HepG2 (cell line): ENCODE measurements around the gene LTB4R. TPM values are rescaled to one million over a fixed set of nuclear protein-coding genes. Genes with fewer than 3 reads are reported as not detected.

ENCODE experiments used
- HNRNPK ChIP-seq: fragments of 200-400 bp; formaldehyde crosslinking; IDR thresholded peaks from 2 replicates; pipeline ENCODE4 v1.6.1; 2018; ENCODE audit warnings: low read length, low read depth, moderate library complexity, mild to moderate bottlenecking; ENCODE audit not compliant: poor library complexity, severe bottlenecking
- MYNN ChIP-seq: sonication (generic); formaldehyde crosslinking; IDR thresholded peaks from 2 replicates; pipeline ENCODE4 v1.4.0; 2020; ENCODE audit warnings: mild to moderate bottlenecking, low read depth, missing genetic modification reagents
- ONECUT2 ChIP-seq: sonication (generic); formaldehyde crosslinking; IDR thresholded peaks from 2 replicates; pipeline ENCODE4 v1.4.0; 2020; ENCODE audit warnings: missing genetic modification reagents
- SIX4 ChIP-seq: sonication (generic); formaldehyde crosslinking; IDR thresholded peaks from 2 replicates; pipeline ENCODE4 v1.4.0; 2020; ENCODE audit warnings: missing genetic modification reagents
- ZNF557 ChIP-seq: sonication (generic); formaldehyde crosslinking; IDR thresholded peaks from 2 replicates; pipeline ENCODE4 v1.4.0; 2020; ENCODE audit warnings: missing genetic modification reagents
- ZNF570 ChIP-seq: sonication (generic); formaldehyde crosslinking; IDR thresholded peaks from 2 replicates; pipeline ENCODE4 v1.4.0; 2020; ENCODE audit warnings: mild to moderate bottlenecking, missing genetic modification reagents, borderline replicate concordance
- ZNF678 ChIP-seq: sonication (generic); formaldehyde crosslinking; IDR thresholded peaks from 2 replicates; pipeline ENCODE4 v1.4.0; 2020; ENCODE audit warnings: mild to moderate bottlenecking, missing genetic modification reagents
- ZNF883 ChIP-seq: sonication (generic); formaldehyde crosslinking; IDR thresholded peaks from 2 replicates; pipeline ENCODE4 v1.5.1; 2020; ENCODE audit warnings: mild to moderate bottlenecking, missing genetic modification reagents; ENCODE audit errors: not compliant biosample characterization
- ZNF891 ChIP-seq: sonication (generic); formaldehyde crosslinking; IDR thresholded peaks from 2 replicates; pipeline ENCODE4 v1.5.0; 2020; ENCODE audit warnings: mild to moderate bottlenecking, missing genetic modification reagents
- polyA plus RNA-seq, 8 experiments: library from polyadenylated mRNA; depleted of rRNA in 3 of 8; stranded (reverse) in 7 of 8; unstranded in 1 of 8; fragments of >200 nt; fragmentation: Illumina TruSeq in 4 of 8; extraction: Trizol in 4 of 8; gene quantifications; 2 replicates each; pipeline versions ENCODE4 v1.2.1 to v1.2.3, GENCODE V29; 2011 to 2016; ENCODE audit warnings: low read depth in 4 of 8, missing spikeins in 1 of 8, mixed read lengths in 1 of 8; ENCODE audit not compliant: insufficient read depth in 1 of 8
- total RNA-seq, 5 experiments: library from RNA; depleted of rRNA; stranded (reverse); fragments of >200 nt; fragmentation: Illumina TruSeq; extraction: Trizol; gene quantifications; 2 replicates each; pipeline ENCODE4 v1.2.3, GENCODE V29; 2016; ENCODE audit warnings: low read depth in 1 of 5
- TF ChIP-seq, protein P1 (sequence below): sonication (generic); formaldehyde crosslinking; IDR thresholded peaks from 2 replicates; pipeline ENCODE4 v1.8.0; 2022; ENCODE audit warnings: mild to moderate bottlenecking, missing genetic modification reagents; ENCODE audit not compliant: insufficient replicate concordance
- TF ChIP-seq, protein P2 (sequence below): IDR thresholded peaks from 2 replicates; pipeline ENCODE4 v1.4.0; 2020; ENCODE audit warnings: mild to moderate bottlenecking, missing genetic modification reagents
- TF ChIP-seq, protein P3 (sequence below): sonication (generic); formaldehyde crosslinking; IDR thresholded peaks from 2 replicates; pipeline ENCODE4 v1.5.0; 2020; ENCODE audit warnings: mild to moderate bottlenecking, missing genetic modification reagents, borderline replicate concordance
- TF ChIP-seq, protein P4 (sequence below): sonication (generic); formaldehyde crosslinking; IDR thresholded peaks from 2 replicates; pipeline ENCODE4 v1.4.0; 2020; ENCODE audit warnings: missing genetic modification reagents

LTB4R gene
- total and polyA plus RNA-seq, 2 of the 13 experiments (the other 11 are each of a cell fraction or from before 2014, with no cell fraction given) = 3.2 to 8.2 TPM

DNA sequence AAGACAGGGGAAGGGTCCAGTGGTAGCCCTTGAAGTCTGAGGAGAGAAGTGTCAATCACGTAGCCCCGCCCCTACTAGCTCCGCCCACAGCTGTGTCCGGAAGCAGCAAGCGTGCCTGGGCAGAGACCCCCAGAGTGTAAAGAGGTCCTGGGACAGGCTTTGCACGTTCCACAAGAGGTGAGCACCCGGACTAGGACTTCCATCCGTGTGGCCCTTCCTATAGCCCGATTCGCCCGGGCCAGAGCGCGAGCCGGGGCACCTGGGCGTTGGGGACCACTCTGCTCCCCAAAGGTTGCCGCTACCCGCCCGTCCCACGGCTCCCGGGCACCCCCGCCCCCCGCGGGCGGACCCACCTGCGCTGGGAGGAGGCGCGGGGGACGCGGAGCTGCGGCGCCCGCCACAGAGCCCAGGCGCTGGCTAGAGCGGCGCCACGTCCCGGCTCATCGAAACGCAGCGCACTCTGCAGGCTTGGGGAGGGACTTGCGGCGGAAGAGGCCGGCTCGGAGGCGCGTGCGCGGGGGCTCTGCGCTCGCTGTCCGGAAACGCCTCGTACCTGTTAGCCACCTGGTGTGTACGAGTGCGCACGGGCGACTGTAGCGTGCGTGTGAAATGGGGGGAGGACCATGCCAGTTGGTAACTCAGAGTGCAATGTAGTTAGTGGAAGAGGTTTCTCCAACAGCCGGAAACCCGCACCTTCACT lies 40.0 kb upstream of the LTB4R start, which contains the start of gene RABGGTA (continued):
- TF ChIP-seq, protein P1, sequence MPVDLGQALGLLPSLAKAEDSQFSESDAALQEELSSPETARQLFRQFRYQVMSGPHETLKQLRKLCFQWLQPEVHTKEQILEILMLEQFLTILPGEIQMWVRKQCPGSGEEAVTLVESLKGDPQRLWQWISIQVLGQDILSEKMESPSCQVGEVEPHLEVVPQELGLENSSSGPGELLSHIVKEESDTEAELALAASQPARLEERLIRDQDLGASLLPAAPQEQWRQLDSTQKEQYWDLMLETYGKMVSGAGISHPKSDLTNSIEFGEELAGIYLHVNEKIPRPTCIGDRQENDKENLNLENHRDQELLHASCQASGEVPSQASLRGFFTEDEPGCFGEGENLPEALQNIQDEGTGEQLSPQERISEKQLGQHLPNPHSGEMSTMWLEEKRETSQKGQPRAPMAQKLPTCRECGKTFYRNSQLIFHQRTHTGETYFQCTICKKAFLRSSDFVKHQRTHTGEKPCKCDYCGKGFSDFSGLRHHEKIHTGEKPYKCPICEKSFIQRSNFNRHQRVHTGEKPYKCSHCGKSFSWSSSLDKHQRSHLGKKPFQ (CRISPR knock-in tag) = peak; percentile 97
- TF ChIP-seq SIX4 (CRISPR knock-in tag) (peak; percentile 53; the same call in 1 of the 2 replicates), ONECUT2 (CRISPR knock-in tag) (peak; percentile 75), ZNF557 (CRISPR knock-in tag) (peak; percentile 99), ZNF883 (peak; percentile 96), ZNF678 (CRISPR knock-in tag) (peak; percentile 94; the same call in 1 of the 2 replicates), ZNF891 (peak; percentile 98), ZNF570 (CRISPR knock-in tag) (peak; percentile 88; the same call in 1 of the 2 replicates), HNRNPK (peak; percentile 99), MYNN (CRISPR knock-in tag) (peak; percentile 87)
- TF ChIP-seq, protein P2, sequence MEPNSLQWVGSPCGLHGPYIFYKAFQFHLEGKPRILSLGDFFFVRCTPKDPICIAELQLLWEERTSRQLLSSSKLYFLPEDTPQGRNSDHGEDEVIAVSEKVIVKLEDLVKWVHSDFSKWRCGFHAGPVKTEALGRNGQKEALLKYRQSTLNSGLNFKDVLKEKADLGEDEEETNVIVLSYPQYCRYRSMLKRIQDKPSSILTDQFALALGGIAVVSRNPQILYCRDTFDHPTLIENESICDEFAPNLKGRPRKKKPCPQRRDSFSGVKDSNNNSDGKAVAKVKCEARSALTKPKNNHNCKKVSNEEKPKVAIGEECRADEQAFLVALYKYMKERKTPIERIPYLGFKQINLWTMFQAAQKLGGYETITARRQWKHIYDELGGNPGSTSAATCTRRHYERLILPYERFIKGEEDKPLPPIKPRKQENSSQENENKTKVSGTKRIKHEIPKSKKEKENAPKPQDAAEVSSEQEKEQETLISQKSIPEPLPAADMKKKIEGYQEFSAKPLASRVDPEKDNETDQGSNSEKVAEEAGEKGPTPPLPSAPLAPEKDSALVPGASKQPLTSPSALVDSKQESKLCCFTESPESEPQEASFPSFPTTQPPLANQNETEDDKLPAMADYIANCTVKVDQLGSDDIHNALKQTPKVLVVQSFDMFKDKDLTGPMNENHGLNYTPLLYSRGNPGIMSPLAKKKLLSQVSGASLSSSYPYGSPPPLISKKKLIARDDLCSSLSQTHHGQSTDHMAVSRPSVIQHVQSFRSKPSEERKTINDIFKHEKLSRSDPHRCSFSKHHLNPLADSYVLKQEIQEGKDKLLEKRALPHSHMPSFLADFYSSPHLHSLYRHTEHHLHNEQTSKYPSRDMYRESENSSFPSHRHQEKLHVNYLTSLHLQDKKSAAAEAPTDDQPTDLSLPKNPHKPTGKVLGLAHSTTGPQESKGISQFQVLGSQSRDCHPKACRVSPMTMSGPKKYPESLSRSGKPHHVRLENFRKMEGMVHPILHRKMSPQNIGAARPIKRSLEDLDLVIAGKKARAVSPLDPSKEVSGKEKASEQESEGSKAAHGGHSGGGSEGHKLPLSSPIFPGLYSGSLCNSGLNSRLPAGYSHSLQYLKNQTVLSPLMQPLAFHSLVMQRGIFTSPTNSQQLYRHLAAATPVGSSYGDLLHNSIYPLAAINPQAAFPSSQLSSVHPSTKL (CRISPR knock-in tag) = peak; percentile 86
- TF ChIP-seq, protein P3, sequence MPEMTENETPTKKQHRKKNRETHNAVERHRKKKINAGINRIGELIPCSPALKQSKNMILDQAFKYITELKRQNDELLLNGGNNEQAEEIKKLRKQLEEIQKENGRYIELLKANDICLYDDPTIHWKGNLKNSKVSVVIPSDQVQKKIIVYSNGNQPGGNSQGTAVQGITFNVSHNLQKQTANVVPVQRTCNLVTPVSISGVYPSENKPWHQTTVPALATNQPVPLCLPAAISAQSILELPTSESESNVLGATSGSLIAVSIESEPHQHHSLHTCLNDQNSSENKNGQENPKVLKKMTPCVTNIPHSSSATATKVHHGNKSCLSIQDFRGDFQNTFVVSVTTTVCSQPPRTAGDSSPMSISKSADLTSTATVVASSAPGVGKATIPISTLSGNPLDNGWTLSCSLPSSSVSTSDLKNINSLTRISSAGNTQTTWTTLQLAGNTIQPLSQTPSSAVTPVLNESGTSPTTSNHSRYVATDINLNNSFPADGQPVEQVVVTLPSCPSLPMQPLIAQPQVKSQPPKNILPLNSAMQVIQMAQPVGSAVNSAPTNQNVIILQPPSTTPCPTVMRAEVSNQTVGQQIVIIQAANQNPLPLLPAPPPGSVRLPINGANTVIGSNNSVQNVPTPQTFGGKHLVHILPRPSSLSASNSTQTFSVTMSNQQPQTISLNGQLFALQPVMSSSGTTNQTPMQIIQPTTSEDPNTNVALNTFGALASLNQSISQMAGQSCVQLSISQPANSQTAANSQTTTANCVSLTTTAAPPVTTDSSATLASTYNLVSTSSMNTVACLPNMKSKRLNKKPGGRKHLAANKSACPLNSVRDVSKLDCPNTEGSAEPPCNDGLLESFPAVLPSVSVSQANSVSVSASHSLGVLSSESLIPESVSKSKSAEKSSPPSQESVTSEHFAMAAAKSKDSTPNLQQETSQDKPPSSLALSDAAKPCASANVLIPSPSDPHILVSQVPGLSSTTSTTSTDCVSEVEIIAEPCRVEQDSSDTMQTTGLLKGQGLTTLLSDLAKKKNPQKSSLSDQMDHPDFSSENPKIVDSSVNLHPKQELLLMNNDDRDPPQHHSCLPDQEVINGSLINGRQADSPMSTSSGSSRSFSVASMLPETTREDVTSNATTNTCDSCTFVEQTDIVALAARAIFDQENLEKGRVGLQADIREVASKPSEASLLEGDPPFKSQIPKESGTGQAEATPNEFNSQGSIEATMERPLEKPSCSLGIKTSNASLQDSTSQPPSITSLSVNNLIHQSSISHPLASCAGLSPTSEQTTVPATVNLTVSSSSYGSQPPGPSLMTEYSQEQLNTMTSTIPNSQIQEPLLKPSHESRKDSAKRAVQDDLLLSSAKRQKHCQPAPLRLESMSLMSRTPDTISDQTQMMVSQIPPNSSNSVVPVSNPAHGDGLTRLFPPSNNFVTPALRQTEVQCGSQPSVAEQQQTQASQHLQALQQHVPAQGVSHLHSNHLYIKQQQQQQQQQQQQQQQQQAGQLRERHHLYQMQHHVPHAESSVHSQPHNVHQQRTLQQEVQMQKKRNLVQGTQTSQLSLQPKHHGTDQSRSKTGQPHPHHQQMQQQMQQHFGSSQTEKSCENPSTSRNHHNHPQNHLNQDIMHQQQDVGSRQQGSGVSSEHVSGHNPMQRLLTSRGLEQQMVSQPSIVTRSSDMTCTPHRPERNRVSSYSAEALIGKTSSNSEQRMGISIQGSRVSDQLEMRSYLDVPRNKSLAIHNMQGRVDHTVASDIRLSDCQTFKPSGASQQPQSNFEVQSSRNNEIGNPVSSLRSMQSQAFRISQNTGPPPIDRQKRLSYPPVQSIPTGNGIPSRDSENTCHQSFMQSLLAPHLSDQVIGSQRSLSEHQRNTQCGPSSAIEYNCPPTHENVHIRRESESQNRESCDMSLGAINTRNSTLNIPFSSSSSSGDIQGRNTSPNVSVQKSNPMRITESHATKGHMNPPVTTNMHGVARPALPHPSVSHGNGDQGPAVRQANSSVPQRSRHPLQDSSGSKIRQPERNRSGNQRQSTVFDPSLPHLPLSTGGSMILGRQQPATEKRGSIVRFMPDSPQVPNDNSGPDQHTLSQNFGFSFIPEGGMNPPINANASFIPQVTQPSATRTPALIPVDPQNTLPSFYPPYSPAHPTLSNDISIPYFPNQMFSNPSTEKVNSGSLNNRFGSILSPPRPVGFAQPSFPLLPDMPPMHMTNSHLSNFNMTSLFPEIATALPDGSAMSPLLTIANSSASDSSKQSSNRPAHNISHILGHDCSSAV (CRISPR knock-in tag) = peak; percentile 99
- TF ChIP-seq, protein P4, sequence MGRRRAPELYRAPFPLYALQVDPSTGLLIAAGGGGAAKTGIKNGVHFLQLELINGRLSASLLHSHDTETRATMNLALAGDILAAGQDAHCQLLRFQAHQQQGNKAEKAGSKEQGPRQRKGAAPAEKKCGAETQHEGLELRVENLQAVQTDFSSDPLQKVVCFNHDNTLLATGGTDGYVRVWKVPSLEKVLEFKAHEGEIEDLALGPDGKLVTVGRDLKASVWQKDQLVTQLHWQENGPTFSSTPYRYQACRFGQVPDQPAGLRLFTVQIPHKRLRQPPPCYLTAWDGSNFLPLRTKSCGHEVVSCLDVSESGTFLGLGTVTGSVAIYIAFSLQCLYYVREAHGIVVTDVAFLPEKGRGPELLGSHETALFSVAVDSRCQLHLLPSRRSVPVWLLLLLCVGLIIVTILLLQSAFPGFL (CRISPR knock-in tag) = peak; percentile 79; the same call in 1 of the 2 replicates
